Hindlimb muscle (tissue), 1 donor: Measurements from ENCODE around the gene CFAP73. TPM values are rescaled to one million over a fixed set of nuclear protein-coding genes. Genes with fewer than 3 reads are reported as not detected.
"Not testable (repeated sequence)": the region's sequence is repeated elsewhere in the genome, so short reads cannot be mapped to it uniquely, and the experiment has no call there.

ENCODE experiments used
- DNase-seq: peaks from one replicate; pipeline ENCODE4 v3.0.0-alpha.2; 2013
- polyA plus RNA-seq: library from polyadenylated mRNA; unstranded; fragments of 120-200 nt; gene quantifications from one replicate; pipeline ENCODE4 v1.2.1, GENCODE V29; 2013; ENCODE audit not compliant: insufficient read length

The CFAP73 gene
- polyA plus RNA-seq, 1 donor = not detected

DNA sequence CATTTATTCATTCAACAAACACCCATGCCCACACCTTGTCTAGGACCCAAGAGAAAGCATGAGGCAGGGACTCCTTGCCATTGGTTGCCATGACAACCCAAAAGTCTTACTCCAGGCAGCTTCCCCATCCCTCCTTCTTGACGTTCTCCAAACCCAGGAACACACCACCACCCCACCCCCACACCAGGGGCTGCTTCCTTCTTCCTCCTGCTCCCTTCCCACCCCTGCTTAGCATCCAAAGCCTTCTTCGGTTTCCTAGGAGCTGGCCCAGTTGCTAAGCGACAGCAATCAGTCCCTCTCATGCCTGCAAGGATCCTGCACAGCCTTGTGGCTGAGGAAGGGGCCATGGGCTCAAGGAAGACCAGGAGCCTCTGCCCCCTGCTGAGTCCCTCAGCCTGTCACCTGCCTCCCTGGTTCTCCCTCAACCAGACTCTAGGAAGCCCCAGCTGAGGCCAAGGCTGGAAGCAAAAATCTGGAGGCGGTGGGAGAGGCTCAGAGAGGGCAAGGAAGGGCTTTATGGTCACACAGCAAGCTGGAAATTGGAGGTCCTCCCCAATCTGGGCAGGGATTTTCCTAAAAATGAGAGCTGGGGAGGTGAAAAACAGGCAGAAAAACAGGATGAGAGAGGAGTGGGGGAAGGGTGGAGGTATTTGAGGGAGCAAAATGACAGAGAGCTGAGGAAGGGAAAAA, 29.4 kb upstream of the CFAP73 start:
- DNase-seq = no peak

DNA sequence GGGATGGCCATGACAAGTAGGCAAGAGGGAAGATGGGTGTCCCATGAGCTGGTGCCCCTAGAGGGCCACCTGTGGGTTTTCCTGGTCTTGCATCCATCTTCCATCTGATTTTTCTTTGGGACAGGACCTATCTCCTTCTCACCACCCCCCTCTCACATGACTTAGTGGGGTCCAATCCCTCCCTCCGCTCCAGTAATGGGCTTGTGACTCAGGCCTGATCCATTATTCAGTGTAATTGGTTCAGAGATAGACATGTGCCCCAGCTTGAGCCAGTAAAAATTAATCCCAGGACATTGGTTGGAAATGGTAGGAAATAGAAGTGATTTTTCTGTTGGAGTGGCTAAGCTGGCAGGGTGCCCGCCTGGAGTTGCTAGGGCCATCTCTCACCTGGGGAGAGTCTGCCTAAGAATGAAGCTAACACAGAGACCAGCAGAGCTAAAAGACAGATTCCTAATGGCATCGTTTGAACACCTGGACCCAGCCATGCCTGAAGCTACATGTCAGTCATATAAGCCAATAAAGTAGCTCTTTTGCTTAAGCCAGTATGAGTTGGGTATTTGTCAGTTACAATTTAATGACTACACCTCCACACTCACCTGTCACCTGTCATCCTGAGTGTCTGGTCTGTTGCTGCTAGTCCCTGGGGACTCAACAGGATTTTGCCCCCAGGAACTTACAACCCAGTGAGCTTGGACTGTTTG, 28.7 kb upstream of the CFAP73 start:
- no peak for DNase-seq

DNA sequence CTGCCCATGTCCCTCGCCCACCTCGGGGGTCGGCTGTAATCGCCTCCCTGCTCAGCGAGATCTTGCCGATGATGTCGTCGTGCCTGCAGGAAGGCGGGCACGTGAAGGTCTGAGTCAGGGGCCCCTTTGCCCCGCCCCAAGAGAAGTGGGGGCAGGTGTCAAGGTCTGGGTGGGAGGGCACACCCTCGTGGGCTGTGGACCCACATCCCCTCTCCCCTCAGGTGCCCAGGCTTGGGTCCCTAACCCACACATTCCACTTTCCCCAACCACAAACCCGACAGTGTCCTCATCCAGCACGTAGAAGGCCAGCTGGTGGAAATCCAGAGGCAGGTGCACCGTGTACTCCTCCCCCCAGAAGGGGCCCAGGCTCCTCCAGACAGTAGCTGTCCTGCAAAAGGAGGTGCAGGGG, 21.7 kb upstream of the CFAP73 start:
- DNase-seq = no peak

DNA sequence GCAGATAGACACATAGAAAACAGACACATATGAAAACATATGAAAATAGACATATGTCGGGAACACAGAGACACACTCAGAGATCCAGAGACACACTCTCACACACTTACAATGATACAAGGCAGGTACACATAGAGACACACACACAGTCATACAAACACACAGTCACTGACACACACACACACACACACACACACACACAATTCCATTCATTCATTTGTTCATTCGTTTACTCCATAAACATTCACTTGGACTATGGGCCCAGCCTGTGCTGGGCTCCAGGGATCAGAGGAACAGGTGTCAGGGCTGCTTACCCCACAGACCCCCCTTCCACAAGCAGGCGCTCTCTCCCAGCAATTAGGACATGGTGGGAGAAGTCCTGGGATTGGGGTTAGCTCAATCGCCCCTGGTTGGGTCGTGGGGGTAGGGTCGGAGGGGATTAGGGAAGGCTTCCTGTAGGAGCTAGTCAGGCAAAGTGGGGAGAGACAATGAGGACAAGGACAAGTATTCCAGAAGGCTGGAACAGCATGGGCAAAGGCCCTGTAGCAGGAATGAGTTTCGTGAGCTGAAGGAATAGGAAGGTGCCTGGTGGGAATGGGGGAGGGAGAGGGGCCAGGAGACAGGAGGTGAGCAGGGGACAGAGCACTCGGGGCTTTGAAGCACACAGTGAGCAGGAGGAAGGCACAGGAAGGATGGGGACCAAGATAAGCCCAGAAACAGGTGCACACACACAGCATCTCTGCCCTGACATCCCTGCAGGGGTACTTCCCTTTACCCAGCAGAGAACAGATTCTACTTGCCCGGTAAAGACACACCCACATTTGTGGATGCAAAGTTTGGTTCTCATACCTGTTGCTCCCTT, 20.5 kb upstream of the CFAP73 start:
- no peak for DNase-seq

DNA sequence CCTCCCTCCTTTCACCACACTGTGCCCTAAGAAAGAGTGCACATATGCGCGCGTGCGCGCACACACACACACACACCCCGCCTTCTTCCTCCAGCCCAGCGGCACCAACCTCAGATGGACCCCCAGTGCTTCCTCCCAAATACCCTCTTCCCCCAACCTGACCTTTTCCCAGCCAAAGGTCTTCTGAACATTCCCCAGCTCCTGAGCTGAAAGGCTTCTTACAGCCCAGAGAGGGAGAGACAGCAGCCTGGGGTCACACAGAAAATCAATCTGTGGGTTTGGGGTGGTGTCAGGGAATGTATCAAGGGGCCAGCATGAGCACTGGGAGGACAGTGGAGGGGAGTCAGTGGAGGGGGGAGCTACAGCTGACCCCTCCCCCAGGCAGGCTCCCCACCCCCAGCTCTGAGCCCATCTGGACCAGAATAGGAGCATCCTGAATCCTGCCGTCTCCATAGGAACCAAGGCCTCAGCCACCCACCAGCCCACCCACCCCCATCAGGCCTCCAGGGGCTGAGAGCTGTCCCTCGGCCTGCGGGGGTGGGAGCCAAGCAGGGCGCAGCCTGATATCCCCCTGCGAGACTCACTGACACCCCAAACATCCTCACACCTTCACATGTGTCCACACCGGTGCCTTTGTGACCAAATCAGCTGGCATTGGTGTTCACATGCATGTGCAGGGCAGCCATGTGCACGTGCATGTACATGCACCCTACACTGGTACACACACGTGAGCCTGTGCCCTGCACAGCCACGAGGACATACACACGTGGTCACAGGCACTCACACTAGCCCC, 19.7 kb upstream of the CFAP73 start:
- no peak for DNase-seq

DNA sequence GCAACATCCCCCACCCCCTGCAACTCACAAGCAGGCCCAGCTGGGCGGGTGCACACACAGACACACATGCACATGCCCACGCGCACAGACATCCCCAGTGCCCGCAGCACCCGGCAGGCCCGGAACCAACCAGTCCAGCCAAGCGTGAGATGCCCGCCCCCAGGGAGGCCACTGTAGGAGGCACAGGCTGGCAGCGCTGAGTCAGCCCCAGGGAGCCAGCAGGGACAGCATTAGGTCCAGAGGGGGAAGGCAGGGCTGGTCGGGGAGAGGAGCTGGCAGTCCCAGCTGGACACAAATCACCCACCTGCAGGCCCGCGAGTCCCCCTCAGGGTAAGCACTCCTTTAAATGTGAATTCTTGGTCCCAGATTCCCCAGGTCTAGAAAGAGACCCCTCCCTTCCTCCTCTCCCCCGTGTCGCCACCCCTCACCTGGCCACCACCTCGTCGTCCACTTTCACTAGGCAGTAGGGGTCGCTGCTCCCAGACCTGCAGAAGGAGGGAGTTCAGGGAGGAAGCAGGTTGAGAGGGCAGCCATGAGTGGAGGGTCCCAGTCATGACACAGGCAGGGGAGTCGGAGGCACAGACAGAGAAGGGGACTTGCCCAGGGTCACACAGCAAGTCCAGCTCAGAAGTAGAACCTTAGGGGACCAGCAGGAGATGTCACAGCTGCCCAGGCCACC, 18.9 kb upstream of the CFAP73 start:
- no peak for DNase-seq

DNA sequence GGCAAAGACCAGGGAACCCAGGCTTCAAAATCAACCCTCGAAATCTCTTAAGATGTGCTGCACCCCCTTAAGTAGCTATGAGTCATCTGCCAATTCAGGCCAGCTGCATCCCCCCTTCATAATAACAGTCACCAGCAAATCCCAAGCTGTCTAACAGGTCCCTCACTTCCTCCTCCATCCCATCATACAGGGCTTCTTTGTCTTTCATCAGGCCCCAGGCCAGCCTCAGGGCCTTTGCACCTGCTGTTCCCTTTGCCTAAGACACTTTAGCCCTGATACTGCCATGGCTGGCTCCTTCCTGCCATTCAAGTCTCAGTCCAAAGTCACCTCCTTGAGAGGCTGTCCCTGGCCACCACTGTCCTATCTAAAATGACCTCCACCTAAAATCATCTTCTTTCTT, 18.0 kb upstream of the CFAP73 start:
- no peak for DNase-seq

DNA sequence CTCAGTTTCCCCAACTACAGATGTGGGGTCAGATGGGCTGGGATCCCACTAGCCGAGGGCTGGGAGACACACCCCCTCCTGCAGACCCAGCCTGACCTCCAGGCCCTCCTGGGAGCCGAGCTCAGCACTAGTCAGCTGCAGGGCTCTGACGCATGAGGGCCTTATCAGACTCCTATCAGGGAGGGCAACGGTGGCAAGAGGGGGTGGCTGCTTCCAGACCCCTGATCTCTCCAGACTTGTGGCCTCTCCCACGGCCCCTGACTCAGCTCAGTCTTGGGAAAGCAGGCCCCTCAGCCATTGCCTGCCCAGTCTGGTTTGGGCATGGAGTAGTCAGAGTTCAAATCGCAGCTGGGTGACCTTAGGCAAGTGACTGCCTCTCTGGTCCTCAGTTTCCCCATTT, 16.5 kb upstream of the CFAP73 start:
- DNase-seq = no peak

DNA sequence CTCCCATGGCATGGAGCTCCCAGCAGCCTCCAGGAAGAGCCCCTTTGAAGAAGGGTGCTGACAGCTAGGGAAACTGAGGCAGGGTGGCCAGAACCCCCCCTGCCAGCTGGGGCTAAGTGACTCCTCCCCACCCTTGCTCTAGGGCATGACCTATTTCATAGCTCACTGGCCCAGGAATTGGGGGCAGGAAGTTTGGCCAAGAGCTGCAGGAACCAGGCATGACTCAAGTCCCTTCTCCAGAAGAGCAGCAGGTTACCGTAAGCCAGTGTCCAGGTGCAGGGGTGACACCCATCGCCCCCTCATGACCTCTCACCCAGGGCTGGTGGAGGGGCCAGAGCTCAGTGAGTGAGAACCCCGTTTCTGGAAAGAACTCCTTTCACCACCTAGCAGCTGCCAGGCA, 15.9 kb upstream of the CFAP73 start:
- no peak for DNase-seq

DNA sequence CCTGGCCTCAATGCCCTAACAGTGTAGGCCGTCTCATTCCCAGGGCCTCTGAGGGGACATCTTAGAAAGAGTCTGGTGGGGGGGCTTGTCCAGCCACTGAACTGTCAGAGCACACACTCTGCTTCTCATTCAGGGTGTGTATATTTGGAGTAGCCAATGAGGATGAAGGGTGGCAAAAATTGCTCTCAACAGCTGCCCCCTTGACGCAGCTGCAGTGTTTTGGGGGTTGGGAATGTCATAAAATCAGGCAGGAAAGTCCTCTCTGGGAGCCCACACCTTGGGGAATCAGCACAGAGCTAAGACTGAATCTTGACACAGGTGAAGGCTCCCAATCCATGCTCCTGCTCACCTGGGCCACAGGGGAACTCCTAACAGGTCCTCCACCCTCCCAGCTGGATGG, 15.5 kb upstream of the CFAP73 start:
- no peak for DNase-seq

DNA sequence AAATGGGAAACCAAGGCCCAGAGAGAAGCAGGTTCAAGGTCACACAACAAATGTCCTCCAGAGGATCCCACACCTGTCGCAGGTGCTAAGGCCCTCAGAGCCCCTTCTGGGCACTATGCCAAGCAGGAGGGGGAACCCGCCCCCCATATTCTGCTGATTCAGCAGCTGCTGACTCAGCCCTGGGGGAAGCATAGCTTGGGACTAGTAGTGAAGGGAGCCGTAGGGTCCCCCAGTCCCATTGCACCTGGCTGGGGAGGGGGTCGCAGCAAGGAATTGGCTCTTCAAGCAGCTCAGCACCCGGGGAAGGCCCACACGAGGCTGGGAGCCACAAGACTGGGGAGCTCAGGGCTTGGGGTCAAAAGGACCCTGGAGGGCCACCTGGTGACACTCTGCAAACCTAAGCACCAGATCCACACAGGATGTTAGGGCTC, 15.0 kb upstream of the CFAP73 start:
- DNase-seq = no peak

DNA sequence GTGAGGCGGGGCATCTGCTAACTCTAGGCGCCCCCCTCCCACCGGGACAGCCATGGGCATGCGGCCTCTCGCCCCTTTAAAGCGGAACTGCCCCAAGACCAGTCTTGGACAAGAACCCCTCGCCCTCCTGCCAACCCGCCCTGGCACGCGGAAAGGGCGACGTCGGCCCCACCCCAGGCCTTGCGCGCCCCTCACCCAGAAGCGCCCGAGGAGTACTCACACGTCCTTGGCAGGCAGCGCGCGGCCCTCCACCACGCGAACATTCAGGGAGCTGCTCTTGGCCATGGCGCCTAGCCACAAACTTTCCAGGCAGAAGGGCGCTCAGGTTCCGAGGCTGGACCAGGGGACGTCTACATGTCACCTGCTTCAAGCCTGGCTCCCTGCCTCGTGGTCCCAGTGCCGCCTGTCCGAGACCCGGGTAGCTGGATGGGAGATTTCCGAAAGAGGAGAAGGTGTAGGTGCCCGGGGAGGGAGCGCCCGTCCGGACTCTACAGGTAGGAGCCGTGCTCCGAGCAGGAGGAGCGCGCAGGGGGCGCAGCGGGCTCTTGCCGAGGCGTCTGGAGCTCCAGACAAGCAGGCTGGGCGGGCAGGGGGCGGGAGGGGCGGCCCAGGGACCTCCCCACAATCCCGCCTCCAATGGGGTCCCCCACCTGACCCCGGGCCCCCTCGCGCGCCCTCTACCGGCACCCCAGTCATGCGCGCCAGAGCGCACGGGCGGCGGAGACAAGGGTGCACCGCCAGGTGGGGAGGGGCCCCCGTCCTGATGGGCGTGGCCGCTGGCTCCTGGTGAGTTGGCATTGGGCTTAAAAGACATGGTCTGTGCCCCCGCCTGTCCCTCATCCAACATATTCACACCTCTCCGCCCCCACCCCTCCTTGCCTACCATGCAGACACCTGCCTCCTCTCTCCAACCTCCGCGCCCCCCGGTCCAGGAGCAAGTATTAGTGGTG, 14.1 kb upstream of the CFAP73 start, which contains the start of gene RASAL1:
TSS of gene RASAL1 (minus strand) at position 584 of the 950 bp plus-strand sequence. CDS start at position 285, 299 bp downstream.
- DNase-seq = no peak

DNA sequence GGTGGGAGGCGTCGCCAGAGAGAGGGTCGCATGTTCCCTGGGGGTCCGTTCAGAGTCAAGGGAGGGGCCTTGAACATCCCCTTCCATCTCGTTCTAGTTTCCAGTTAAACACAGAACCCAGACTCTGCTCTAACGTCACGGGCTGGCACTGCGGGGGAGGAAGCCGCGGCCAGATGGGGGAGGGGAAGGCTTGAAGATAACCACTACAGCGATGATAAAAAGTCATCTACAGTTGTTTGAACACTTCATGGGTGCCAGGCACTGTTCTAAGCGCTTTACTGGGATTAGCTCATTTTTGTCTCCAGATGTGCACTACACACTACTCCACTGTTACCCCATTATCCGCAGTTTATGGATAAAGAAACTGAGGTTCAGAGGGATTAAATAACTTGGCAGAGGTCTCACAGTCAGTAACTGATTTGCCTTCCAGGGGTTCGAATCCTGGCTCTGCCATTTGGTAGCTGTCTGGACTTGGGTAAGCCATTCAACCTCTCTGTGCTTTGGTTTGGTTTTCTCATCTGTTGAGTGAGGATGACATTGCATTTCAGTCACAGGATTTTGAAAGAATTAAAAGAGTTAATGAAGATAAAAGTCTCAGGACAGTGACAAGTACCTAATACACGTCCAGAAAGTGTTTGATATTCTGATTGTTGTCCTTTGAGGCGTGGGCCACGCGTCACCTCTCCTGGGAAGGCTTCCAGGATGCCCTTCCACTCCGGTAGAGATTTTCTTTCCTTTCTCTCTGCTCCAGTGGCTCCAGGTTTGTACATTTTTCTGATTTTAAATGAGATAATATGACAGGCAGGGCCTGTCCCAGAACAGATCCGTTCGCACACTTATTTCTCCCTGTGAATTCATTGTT, 13.2 kb upstream of the CFAP73 start:
- DNase-seq = no peak

DNA sequence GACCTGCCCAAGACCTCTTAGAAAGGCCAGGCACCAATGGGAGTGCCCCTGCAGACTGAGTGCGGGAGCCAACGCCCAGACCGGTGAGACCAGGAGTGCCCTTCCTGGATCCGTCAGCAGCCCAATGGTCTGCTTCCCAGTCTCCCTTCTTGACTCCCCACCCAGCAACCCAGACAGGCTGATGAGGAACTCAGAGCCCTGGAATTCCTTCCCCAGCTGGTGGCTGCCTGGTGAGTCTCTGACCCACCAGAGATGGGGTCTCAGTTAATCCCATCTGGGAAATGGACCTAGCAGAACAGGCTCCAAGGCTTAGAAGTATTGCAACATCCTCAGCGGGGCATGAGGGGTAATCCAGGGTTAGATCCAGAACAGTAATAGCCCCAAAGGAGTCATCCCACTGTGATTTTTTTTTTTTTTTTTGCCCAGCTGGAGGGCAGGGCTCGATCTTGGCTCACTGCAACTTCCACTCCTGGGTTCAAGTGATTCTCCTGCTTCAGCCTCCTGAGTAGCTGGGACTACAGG, 12.5 kb upstream of the CFAP73 start:
- DNase-seq = no peak

DNA sequence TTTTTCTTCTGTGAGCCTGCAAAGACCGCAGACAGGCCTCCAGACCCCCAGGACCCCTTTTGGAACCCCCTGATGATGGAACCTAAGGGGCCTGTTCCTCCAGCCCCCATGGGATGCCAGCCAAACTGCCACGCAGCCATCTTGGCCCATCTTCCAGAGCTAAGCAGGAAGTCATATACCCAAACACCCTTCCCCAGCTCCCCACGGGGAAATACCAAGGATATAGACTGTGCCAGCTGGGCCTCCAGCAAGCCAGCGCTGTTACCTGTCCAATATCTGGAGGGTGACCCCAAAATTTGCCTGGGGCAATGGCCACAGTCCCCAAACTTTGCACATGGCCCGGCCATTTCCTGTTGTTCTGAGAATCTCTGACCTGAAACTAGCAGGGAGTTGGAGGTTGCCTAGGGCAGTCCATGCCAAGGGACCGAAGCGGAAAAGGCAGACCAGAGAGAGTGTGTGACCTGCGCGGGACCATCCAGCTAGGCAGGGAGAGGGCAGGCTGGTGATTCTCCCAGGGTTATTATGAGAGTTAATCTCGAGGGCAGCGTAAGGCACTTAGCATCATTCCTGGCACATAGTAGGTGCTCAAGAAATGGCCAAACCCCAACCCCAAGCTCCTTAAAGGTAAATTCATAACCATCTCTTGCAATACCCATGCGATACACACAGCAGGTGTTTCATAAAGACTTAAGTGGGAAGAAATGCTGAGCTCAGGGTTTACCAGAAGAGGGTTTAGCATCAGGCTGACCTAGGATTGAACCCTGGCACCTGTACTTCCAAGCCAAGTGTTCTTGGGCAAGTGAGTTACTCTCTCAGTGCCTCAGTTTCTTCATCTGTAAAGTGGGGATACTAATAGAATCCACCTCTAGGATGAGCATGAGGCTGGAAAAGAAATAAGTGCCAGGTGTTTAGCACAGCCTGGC, 11.4 kb upstream of the CFAP73 start:
- no peak for DNase-seq

DNA sequence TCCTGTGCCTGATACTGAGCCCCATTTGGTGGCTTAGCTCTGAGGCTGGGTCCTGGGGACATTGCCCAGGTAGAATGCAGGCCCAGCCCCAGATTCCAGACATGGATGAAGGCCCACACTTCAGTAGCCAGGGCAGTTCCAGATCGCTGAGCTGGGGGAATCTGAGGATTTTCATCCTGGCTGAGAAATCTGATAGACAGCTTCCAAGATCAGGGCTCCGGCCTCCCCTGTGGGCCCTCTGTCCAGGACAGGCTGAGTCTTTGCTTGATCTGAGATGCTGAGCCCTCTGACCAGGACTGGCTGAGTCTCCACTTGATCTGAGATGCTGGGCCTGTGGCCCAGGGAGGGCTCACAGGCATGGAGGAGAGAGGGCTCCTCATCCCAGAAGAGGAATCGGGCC, 10.7 kb upstream of the CFAP73 start:
- no peak for DNase-seq

DNA sequence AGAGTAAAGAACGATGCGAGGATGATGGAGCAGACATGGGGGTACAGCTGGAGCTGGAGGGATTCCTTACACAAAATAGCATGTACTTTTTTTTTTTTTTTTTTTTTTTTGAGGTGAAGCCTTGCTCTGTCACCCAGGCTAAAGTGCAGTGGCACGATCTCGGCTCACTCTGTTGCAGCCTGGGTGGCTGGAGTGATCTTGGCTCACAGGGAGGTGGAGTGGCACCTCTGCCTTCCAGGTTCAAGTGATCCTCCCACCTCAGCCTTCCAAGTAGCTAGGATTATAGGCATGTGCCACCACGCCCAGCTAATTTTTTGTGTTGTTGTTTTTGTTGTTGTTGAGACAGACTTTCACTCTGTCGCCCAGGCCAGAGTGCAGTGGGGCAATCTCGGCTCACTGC, 8.8 kb upstream of the CFAP73 start:
- no peak for DNase-seq

DNA sequence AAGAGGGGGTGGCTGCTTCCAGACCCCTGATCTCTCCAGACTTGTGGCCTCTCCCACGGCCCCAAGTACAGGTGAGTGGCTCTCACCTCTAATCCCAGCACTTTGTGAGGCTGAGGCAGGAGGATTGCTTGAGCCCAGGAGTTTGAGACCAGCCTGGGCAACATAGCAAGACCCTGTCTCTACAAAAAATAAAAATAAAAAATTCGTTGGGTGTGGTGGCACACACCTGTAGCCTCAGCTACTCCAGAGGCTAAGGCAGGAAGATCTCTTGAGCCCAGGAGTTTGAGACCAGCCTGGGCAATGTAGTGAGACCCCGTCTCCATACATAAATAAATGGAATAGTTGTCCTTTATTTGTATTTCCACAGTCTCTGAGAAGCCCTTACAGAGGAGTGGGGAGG, 7.8 kb upstream of the CFAP73 start:
- DNase-seq = not testable (repeated sequence)
